HG03159 (cell line): Measurements from ENCODE around the gene VWA5B1.

Source experiments
- ATAC-seq: cut with Tn5 transposase; IDR thresholded peaks from one replicate; pipeline ENCODE4 v1.9.1; 2021; ENCODE audit warnings: mild to moderate bottlenecking, moderate library complexity; ENCODE audit not compliant: unreplicated experiment

VWA5B1 gene

DNA sequence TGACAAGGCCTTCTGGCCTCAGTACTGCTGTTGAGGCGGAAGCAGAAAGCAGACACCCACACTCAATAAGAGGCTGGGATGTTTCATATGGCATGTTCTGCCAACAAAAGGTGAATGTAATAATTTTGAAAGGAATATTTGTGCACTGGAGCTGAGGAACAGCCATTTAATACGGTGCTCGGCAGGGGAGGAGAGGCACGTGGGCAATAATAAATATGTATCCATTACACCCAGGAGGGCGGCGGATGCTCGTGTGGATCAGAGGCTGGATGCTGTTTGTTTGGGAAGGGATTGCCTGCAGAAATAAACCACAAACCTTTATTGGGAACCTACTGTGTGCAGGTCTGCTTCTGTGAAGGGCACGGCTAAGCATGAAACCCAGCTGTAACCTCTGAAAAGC is 92.0 kb downstream of the VWA5B1 start:
- no peak for ATAC-seq

DNA sequence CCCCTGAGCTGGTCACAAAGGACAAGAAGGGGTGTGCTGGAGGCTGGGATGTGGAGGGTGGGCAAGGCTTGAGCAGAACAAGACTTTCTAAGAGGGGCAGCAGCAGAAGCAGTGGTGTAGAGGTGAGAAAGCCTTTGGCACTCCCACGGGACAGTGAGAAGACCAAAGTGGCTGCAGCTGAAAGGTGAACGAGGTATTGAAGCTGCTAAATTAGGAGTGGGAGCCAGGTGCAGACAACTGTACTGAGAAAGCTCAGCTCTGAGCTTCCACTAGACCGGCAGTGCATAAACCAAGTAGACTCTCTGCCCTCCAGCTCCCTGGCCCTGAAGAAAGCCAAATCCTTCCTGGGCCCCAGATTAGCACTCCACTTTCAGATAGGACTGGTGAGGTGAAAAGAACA is 93.0 kb downstream of the VWA5B1 start:
- ATAC-seq: no peak

DNA sequence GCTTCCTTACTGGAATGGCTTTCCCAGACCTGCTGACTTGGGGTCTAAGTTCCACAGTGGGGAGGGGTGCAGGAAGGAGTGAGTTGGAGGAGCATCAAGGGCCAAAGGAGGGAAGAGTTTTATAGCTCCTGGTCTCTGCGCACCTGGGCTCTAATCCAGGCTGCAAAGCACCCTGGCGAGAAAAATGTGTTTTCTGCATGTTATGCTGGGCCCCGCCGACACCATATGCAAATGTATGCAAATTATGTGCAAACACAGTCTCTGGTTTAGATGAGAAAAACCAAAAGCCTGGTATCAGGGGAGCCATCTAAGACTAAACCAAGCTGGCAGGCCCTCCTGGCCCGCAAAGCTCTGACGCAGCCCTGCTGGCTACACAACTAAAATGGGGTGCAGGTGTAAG is 95.0 kb downstream of the VWA5B1 start:
- ATAC-seq: no peak

DNA sequence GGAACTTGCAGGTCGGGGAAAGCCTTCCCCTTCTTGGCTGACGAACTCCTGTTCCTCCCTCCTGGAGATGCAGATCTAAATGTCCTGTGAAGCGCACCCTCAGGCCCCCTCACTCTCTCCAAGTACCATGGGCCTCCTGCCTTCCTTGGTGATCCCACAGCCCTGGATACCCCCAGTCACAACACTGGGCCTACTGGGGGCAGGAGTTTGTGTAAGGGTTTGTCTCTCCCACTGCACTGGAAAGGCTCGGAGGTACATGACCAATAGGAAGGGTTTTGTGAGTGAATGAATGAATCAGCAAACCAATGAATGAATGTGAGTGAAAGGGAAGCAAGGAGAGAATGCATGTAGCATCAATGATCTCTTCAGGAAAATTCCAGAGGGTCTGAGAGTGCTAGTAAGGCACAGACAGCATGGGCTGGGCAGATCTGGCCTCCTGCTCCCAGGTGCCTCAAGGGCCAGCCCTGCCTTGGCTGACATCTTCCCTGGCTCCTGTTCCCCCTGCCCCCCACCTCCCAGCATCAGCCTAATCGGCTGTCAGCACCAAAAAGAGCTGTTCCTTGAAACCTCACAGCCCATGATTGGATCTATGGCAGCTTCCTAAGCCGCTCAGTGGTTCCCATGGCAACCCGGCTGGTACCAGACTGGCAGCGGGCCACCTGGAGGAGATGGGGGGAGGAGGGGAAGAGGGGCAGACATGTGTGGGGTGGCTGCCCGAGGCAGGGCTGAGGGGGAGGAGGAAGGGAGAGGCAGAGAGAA is 95.8 kb downstream of the VWA5B1 start:
- ATAC-seq: no peak

DNA sequence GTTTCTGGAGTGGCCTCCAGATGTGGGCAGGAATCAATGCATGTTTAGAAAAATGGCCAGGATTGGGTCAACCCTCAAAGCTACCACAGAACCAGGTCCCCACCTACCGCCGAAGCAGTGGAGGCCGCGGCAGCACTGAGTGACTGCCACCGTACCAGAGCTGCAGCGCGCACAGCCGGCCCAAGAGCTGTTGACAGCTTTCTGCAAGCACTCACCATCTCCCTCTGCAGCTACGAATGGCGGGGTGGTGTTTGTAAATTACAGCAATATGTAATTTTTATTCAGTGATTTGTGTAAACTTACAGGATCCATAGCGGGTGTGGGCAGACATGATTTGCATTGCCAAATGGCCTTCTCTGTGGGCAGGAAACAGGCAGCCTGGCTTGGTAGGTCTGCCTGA is 98.9 kb downstream of the VWA5B1 start:
- ATAC-seq: no peak

DNA sequence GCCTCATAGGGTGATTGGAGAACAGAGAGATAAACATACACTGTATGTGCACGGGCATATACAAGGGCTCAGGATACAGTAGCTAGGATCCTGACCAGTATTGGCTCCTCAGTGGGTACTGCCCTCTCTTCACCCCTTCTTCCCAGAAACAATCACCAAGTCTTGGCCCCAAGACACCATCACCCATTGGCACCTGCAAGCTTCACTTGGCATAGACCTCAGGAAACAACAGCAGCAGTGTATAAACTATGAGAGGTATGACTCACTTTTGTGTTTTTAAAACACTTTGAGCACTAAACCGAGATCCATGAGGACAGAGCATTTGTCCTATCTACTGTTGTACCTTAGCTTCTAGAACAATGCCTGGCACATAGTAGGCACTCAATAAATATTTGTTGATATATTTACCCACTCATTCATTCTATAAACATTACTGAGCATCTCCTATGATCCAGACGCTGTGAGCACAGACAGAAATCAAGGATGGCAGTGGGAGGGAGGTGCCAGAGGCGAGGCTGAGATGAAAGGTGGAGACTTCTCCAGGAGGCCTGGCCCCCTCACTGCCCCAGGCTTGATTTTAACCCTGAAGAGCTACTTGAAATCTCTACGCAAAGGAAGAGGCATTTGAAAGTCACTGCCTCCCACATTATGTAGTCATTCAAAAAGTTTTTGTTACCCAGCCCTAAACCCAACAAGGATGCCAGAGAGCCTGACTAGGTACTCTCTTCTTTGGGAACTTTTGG is 100.1 kb downstream of the VWA5B1 start:
- no peak for ATAC-seq

DNA sequence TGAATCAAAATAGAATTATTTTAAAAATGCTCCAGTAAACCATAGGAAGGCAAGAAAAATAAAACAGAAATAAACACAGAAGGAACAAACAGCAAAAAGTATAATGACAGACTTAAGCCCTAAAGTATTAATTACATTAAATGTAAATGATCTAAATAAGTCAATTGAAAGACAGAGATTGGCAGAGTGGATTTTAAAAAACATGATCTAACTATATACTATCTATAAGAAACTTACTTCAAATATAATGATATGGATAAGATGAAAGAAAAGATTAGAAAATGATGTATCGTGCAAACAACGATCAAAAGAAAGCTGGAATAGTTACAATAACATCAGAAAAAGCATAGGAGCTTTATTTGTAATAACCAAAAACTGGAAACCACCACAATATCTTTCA is 104.6 kb downstream of the VWA5B1 start:
- no peak for ATAC-seq

DNA sequence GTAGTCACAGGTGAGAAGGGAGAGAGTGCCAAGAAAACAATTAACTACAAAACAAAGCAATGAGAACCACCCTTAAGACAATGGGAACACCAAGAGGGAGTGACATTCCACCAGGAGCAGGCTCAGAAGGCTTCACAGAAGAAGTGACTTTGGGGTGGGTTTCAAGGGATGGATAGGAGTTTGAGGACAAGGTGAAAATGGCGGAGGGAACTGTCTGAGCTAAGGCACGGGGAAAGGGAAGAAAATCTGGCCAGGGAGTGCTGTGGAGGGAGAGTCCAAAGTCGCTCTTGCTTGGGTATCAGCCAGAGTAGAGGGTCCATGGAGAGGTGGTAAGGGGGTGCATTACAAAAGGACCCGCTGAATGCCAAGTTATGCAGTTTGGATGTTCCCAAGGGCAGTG is 108.1 kb downstream of the VWA5B1 start:
- no peak for ATAC-seq

DNA sequence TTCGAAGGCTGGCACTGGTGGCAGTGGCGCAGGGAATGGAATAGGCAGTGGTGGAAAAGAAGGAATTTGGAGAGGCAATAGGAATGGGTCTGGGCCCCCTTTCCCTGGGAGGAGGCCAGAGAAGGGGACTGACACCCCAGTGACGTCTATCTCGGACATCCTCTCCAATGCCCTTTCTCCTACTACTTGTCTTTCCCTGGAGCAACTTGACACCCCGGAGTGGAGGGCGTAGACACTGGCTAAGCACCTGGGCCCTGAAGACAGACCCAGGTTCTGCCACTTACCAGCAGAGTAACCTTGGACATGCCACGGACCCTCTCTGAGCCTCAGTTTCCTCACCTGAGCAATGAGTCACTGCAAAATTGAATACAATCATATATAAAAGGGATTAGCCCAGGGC is 108.5 kb downstream of the VWA5B1 start:
- no peak for ATAC-seq

DNA sequence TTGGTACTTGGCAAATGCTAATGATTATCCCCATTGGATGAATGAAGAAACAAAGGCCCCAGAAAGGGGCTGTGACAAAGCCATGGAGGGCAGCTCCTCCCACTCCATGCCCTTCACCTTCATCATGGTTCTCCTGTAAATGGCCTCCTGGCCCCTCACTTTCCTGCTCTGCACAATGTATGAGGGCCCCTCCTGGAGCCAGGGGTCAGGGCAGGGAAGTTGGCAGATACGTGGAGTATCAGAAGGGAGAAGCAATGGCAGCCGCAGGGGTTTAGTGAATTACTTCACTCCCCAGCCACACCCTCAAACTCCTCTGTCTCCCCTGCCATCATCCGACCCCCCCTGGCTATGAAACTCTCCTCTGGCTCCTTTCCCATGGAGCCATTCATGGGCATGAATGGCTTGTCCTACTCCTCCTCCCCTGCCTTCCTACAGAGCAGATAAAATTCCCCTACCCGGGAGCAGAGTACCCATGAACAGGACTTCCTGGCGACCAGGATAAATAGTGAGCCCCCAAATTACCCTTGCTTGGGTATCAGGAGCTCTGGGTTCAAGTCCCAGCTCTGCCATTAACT is 109.0 kb downstream of the VWA5B1 start:
- ATAC-seq: no peak

DNA sequence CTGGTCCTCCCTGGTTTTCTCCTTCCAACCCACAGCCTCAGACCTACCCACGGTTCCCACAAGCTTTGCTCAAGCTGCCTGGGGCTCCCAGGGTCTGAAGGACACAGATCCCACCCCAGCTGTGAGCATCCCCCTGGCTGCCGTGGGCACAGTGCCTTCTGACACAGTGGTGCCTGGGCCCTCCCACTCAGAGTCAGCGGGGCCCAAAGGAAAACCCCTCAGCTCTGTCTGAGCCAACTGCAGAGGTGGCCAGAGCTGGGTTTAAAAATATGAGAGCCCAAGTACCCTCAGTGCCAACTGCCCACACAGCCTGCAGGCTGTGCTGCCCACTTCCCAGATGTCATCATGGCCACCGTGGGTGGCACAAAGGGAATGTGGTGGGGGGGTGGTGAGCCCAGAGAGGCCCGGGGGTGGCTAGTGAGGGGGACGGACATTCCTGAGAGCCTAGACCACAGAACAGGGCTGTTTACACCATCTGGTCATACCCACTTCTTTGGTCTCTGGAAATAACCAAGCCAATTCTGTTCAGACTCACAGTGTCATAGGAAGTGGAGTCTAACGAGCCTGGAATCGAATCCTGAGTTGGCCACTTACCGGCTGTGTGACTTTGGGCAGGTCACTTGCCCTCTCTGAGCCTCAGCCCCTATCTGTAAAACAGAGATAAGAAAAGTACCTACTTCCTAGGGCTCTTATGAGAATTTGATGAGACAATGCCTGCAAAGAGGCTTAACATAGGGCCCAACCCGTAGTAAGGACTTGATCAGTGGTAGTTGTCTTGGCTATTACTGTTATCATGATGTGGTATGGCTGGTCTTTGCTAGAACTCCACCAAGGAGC is 109.9 kb downstream of the VWA5B1 start:
- ATAC-seq: no peak

DNA sequence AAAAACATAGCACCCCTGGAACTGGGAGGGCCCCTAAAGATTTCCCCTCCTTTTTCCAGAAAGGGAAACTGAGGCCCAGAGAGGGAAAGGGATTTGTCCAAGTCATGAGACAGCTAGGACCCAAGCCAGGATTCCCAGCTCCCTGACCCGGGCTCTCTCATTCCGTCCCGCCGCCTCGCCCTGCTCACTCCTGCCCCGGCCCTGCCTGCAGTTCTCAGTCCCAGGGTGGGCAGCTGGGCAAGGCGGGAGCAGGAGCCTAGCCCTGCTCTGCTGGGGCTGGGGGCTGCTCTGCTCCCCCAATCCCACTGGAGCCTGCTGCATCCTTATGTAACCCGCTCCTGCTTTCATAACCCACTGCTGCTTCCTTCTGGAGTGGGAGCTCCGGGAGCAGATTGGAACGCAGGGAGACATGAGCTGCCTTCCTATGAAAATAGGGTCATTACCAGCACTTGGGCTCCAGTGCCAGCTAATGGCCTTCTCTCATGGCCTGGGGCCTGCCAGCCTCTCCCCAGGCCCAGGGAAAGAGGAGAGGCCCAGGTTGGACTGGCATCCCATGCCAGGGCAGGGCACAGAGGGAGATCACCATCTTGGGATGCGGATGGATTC is 110.8 kb downstream of the VWA5B1 start:
- no peak for ATAC-seq

DNA sequence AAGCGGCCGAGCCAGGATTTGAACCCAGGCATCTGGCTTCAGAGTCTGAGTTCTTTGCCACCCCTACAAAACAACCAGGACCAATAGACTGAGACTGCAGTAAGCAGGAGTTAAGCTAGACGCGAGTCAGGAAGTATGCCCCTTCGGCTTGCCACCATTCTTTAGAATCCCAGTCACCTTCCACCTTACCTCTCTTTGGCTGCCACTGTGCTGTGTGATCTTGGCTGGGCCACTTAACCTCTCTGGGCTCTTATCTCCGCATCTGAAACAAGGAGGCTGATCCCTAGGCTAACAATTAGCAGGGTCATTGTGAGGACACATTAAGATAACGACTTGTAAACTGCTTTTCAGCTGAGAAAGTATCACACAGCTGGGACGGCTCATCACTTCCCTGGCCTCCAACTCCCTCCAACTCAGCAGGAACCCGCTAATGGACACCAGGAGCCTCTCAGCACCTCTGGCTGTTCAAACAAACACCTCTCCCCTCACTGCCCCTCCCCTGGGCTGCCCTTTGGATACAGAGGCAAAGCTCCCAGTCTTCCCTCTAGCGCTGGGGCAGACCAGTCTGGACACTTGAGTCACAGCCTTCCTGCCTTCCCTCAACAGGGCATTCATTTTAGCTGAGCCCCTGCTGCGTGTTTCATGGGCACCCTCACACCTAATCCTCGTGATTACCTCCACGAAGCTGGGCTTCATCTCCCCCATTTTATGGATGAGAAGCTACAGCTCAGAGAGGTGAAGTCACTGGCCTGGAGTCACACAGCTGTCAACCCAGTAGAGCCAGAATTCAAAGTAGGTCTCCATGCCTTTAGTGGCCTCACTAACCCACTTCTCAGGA is 112.1 kb downstream of the VWA5B1 start:
- ATAC-seq: no peak

DNA sequence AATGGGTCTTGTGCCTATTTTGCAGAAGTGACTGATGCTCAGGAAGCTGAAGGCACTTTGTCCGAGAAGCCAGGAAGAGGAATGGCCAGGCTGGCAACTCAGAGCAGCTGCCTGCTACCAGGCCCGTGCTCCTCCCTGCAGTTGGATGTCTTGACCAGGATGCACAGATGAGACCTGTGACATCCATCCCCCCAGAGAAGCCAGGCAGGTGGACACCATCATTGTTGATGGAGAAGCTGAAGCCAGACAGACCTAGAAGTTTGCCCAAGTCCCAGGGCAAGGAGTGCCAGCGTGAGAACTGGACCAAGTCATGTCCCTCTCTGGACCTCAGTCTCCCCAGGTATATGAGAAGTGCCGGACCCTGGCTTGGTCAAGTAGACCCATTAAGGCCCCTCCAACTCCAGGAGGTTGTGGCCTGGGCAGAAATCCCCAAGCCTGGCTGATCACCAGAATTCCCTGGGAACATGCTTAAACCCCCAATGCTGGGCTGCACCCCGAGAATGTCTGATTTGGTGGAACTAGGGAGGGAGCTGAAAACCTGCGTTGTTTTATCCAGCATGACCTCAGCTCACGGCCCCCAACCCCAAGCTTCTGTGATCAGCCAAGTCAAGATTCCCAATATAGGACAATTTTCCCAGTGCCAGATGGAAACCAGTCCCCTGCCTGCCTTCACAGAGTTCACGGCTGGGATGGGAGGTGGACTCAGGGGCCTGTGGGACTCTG is 112.9 kb downstream of the VWA5B1 start:
- no peak for ATAC-seq

DNA sequence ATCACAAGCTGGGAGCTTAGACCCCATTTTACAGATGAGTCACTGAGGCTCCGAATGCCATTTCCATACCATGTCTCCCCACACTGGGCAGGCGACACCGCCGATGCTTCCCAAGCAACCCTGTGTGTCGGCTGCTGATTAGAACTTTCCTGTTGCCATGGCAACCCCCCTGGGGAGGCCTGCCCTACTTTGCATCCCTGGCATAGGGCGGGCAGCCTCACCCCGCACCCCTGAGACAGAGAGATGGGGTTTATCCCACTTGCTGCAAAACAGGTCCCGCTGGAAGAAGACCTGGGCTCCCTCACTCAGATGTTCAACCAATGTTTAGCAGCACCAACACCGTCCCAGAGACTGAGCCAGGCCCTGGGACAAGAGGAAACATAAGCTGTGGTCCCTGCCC is 113.8 kb downstream of the VWA5B1 start:
- no peak for ATAC-seq
